Activated CD4-positive, alpha-beta T cell treated with anti-CD3 and anti-CD28 coated beads for 48 hours (primary cell): ENCODE measurements around the gene CALML4.
A peak's percentile ranks its signal among the peaks of the same experiment; 100 is the strongest.
"Not testable (repeated sequence)": the region's sequence is repeated elsewhere in the genome, so short reads cannot be mapped to it uniquely, and the experiment has no call there.

Experiments
- DNase-seq: peaks from one replicate; pipeline ENCODE4 v3.0.0-alpha.2; 2020

The CALML4 gene

DNA sequence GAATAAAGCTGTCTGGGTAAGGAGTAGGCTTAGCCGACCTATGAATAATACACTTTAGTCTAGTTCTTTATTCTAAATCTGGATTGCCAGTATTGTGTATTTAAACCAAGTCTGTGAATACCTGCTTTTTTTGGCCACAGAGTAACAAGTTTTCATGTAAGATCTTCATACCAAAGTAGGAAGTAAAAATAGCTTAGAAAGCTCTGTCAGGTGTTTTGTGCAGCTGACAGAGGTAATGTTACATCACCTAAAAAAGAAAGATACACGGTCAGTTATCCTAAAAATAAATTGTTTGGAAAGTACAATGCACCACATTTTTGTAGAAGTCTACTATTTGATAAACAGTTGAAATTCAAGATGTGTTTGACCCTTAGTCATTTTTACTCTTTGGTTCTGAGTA is 16.5 kb downstream of the CALML4 start:
- no peak for DNase-seq

DNA sequence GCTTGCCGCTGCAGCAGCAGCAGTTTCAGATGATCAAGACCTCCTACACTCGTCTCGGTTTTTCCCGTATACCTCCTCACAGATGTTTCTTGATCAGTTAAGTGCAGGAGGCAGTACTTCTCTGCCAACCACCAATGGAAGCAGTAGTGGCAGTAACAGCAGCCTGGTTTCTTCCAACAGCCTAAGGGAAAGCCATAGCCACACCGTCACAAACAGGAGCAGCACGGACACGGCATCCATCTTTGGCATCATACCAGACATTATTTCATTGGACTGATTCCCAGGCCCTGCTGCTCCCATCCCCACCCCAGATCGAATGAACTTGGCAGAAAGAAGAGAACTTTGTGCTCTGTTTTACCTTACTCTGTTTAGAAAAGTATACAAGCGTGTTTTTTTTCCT is 17.6 kb downstream of the CALML4 start:
- DNase-seq = no peak

DNA sequence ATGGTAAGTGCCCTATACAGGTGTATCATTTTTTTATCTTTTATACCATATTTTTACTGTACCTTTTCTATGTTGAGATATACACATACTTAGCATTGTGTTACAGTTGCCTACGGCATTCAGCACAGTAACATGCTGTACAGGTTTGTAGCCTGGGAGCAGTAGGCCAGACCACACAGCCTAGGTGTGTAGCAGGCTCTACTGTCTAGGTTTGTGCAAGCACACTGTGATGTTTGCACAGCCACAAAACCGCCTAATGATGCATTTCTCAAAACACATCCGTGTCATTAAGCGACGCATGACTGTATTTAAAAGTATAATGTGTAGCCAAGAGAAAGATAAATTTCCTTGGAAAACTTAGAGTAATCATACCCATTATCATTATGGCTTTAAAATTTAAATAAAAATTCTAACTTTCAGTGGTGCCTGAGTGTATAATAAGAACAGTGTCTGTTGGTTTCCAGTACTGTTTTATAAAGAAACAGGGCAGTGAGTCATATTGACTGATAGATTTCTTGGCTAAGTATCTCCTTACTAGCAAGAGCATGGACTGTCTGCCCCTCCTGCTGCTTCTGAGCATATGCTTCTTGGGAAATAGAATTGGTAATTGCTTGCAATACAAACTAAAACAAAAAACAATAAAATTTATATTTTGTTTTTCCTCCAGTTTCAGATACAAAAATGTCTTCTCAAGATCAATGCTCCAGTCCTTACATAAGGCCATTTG is 18.3 kb downstream of the CALML4 start:
- no peak for DNase-seq

DNA sequence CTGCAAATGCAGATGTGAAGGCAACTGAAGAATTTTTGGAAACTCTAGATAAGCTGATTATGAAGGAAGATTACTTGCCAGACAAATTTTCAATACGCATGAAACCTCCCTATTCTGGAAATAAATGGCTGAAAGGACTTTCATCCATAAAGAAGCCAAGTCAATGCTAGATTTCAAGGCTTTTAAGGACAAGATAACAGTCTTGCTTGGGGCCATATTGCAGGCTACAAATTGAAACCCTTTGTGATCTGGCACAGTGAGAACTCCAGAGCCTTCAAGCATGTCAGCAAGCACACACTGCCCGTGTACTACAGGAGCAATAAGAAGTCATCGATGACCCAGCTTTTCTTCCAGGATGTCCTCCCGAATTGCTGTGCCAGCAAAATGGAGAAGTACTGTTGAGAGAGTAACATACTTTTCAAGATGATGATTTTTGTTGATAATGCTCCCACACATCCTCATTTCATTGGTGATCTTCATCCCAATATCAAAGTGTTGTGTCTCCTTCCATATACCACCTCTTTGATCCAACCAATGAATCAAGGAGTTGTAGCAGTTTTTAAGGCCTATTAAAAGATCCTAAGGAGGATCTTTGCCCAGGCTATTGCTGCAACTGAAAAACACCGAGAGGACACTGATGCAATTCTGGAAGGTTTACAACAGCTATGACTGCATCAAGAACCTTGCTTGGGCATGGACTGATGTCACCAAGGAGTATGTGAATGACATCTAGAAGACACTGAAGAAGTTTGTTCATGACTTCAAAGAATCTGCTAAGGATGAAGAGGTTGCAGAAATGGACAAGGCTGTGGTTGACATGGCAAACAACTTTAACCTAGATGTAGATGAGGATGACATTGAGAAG is 20.3 kb downstream of the CALML4 start:
- no peak for DNase-seq

DNA sequence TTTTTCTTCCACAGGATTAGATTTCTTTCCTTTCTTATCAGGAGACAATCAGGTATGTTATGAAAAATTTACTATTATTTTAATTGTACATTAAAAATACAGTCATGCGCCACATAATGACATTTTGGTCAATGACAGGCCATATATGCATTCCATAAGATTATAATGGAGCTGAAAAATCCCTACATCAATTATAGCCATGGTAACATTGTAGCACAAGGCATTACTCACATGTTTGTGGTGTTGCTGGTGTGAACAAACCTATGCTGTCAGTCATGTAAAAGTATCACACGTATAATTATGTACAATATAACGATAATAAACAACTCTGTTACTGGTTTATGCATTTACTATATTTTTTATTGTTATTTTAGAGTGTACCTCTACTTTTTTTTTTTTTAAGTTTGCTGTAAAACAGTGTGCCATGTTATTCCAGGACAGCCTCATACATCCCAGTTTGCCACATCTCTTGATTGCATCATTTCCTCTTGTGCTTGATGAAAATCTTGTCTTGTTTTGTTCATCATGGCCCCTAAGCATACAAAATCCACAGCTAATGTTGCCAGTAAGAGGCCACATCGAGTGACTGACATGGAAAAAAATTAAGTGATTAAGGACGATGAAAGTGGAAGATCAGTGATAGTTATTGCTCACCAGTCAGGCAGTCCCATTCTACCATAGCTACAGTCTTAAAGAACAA is 21.4 kb downstream of the CALML4 start:
- no peak for DNase-seq

DNA sequence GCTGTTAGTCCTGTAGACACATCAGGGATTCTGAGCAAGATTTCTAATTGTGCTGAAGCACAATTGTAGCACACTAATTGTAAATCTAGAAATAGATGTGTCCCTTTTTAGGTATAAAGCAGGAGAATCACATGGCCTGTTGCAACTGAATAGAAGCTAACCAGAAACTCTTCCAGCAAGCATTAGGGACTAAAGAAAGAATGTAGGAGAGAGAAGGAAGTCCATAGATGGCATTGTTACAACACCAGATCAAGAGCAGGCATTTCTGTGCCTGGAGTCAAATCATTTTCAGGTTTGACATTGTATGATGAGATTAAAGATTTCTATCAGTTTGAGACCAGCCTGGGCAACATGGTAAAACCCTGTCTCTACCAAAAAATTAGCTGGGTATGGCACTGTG is 27.4 kb downstream of the CALML4 start:
- DNase-seq = no peak

DNA sequence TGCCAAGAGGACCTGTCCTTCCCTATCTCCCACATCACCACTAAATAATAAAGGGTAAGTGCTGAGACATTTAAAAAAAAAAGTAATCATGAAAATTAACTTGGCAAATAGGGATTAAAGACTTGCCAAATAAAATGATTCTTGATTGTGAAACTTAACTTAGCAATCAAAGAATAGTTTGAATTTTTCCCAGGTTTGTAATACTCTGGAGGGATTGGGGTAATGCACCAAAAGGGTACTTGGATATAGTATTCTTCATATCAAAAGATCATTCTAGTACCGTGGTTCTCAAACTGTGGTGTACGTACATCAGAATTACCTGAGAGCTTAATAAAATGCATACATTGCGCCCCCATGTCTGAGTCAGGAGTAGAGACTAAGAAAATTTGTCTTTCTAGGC is 28.5 kb downstream of the CALML4 start:
- no peak for DNase-seq

DNA sequence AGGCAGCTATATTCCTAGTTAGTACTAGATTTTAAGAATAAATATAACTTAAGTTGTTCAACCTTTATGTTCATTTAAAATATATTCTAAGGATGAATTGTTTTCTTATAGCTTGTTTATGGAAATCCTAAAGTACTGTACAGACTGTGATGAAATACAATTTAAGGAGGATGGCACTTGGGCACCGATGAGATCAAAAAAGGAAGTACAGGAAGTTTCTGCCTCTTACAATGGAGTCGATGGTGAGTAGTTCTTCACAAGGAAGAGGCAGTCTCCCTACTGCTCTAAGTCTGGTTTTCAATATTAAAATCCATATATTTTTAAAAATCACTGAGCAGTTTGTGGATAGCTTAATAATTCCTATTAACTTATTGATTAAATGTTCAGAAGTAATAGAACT is 29.6 kb downstream of the CALML4 start:
- no peak for DNase-seq

DNA sequence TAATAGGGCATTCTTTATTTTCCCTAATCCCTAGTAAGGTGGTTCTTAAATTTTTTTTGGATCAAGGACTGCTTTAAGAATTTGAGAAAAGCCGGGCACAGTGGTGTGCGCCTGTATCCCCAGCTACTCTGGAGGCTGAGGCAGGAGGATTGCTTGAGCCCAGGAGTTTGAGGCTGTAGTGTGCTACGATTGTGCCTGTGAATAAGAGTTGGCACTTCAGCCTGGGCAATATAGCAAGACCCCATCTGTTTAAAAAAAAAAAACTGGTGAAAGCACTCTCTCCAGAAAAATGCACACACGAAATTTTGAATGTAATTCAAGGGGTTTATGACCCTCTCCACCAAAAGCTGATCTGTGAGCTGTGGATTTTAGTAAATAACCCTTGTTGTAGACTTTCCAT is 32.0 kb downstream of the CALML4 start:
- no peak for DNase-seq

DNA sequence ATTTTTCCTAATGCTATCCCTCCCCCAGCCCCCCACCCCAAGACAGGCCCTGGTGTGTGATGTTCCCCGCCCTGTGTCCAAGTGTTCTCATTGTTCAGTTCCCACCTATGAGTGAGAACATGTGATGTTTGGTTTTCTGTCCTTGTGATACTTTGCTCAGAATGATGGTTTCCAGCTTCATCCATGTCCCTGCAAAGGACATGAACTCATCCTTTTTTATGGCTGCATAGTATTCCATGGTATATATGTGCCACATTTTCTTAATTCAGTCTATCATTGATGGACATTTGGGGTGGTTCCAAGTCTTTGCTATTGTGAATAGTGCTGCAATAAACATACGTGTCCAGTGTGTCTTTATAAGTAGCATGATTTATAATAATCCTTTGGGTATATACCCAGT is 33.1 kb downstream of the CALML4 start:
- not testable (repeated sequence) for DNase-seq

DNA sequence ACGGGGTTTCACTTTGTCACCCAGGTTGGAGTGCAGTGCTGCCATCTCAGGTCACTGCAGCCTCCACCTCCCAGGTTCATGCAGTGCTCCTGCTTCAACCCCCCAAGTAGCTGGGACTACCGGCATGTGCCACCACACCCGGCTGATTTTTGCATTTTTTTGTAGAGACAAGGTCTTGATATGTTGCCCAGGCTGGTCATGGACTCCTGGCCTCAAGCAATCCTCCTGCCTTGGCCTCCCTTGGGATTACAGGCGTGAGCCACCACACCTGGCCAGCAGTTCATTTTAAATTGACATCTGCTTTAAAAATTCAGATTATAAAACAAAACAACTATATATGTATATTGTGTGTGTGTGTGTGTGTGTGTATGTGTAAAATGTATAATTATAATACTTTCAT is 38.3 kb downstream of the CALML4 start:
- no peak for DNase-seq

DNA sequence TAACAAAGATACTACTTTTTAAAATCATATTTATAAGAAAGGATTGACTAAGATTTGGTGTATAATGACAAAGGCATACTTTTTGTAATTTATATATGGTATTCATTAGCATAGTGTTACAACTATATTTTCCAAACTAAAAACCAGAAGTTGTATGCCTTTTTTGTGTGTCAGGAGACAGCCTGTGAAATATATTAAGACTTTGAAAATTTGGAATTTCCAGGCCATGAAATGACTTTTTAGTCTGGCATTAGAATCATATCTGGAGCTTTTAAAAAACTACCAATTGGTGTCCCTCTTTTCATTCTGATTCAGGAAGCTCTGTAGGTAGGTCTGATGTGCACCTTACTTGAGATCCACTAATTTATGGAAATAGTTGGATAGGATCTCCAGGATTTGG is 41.9 kb downstream of the CALML4 start:
- no peak for DNase-seq

DNA sequence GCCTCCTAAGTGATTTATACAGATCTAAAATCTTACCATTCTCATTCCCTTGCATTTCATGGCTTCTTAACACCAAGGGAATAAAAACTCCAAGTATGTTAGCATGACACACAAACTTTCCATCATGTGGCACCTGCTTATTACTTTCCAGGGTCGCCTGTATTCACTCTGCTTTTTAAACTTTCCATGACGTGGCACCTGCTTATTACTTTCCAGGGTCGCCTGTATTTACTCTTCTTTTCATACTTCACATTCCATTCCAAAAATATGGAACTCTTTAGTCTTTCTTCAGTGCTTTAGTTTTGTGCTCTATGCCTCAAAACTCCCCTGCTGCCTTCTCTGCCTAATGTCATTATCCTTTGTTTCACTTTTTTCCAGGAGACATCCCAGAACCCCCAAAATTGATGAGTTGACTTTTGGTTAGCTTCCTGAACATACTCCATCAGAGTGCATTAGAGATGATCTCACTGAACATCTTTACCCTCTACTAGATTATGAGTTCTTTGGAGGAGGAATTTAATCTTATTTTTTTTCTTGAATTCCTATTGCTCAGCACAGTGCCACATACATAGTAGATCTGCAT is 47.0 kb downstream of the CALML4 start:
- DNase-seq = no peak

DNA sequence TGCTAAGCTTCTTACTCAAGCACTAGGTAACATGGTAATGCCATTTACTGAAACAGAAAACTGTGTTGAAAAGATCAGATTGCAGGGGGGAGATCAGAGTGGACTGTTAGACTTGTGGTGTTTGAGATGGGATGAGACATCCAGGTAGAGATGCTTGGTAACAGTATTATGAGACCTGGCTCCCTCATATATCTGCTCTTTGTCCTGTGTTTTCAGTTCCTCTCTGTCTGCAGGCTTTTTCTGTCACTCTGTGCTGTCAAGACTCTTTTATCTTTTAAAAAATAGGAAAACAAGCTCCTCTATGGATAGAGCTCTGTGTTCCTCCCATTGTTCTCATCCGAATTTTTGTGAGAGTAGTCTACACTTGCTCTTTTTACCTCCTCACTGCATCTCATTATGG is 48.1 kb downstream of the CALML4 start:
- no peak for DNase-seq

DNA sequence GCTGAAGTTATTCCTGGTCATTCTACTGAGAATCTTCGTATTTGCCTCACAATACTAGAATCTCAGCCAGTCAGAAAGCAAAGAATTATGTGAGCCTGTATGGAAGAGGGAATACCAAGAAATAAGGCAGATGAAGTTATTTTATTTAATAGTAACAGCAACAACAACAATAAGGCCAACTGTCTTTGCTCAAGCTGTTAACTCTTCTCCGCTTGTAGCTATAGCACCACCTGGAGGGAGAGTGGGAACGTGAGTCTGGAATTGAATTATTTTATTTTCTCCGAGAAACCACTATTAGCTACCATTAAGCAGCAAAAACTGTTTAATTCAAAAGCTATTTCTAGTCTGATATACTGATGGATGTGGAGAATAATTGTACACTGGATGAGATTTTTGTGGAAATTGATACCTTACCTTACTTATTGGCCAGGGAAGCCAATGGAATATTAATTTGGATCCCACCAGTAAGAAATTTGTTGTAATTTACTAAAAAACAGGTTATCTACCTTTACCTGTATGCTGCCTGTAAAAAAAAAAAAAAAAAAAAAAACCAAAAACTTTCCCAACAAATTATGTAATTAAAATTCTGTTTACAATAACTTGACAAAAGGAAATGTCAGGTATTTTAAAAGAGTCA is 50.1 kb downstream of the CALML4 start:
- peak; percentile 12 for DNase-seq

DNA sequence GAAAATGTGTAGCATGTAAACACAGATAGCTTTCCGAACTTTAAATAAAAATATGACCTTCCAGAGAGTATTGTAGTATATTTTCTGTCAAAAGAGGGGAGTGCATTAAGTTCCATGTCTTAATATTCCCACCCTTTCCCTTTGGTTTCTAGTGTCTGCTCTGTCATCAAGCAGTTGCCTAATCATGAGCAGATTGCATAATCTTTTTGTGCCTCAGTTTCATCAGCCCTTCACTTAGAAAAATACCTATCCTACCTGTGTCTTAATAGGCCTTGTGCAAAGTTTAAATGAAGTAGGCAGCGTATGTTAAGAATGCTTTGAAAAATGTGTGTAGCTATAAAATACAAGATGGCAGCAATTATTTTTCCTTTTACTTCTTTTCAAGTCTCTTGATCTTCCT is 52.8 kb downstream of the CALML4 start:
- DNase-seq = no peak

DNA sequence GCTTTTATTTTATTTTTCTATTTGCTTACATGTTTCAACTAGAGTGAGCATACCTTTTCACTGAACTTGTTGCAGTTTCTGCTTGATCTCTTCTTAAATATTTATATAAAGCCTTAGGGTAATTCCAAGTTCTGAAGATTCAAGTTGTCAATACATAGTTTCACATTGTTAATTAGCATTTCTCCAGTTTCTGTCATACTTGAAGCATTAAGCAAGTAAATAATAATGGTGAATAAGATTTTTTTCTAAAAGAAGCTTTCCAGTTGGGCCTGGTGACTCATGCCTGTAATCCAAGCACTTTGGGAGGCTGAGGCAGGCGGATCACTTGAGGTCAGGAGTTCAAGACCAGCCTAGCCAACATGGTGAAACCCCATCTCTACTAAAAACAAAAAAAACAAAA is 53.9 kb downstream of the CALML4 start:
- no peak for DNase-seq

DNA sequence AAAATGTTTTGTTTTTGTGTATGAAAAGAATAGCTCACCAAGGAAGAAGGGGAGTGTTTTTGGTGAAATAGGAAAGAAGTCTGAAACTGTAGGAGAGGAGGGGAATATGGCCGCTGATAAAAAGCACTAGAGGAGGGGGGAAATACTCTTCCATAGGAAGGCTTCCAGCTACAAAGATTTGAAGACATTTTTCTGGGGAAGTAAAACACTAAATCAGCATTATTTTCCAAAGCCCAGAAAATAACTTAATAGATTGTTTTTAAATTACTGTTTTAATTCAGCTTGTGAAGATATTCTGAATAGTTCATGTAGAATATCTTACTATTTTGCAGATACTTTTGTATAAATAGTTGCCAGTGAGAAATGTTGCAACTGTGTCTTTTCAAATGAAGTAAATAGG is 54.9 kb downstream of the CALML4 start:
- DNase-seq = no peak

DNA sequence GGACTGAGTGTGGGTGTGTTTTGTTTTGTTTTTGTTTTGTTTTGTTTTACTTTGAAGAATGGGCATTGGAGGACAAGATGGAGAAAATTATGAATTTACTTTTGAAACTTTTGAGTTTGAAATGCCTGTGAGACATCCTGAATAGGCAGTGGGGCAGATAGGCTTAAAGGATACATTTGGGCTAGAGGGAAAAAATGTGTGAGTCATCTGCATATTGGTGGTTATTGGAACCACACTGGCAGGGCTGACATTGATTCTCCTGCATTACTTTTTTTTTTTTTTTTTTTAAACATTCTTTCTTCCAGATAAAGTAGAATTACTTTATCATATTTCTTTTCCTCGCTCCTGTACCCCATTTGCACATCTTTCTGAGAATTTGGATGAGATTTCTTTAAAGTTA is 56.1 kb downstream of the CALML4 start:
- no peak for DNase-seq

DNA sequence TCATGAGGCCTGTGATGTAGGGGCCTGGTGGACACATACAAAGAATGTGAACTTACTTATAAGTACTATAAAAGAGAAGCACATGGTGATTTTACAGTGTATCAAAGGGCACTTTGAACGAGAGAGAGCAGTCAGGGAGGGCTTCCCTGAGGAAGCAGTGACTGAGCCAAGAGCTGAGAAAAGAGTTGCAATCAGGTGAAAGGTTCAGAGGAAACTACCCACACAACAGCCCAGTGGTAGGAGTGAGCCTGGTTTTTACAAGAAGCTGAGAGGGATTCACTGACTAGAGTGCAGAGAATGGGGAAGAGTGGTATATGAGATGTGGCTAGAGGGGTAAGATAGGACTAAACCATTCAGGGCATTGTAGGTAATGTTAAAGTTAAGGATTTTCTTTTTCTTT is 57.1 kb downstream of the CALML4 start:
- no peak for DNase-seq

DNA sequence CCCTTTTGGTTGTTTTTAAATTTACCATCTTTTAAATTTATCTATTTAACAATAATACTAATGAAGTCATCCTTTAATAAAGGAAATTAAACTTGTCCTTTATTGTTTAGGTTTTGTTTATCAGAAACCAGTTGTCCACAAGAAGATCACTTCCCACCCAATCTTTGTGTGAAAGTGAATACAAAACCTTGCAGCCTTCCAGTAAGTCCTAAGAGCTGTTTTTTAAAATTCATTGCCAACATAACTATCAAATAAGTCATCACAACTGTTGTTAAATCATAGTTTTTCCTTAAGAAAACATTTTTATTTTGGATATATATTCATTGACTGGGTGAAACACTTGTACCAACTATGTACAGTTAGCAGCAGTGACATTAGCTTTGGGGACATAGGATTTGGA is 59.4 kb downstream of the CALML4 start:
- no peak for DNase-seq

DNA sequence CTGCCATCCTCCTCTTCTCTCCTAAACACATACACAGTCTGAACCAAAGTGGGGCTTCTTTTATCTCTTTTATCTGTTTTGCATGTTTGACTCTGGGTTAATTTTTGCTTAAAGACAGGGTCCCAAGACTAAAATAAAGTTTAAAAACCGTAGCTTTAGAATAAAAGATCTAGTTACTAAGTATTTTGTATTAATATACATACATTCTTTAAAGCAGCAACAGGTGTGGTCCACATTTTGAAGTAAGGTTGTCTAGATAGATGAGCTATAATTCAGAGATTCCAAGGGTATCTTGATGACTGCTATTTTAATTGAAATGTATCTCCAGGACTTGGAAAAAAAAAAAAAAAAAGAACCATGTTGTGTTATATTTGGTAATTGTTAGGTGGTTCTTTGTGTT is 61.3 kb downstream of the CALML4 start:
- no peak for DNase-seq

DNA sequence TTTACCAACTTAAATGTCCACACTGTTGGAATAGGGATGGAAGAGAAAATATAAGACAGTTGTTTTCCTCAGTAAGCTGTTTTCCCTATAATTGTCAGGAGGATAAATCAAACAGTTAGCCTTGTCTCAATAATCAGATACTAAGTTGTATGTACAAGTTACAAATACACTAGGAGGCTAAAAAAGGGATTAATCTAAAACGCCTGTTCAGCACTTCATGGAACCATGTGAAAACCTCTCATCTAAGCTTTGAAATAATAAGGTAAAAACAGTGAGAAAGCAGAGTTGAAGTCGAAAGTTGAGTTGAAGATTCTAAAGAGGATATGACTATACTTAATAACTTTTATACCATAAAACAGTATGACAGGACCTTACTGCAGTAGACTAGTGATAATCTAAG is 62.0 kb downstream of the CALML4 start:
- DNase-seq = no peak
